VCaP (cell line): ENCODE data around the gene PCSK2.

Source experiments
- H3K27ac ChIP-seq: fragments of 450-650 bp; 2 replicates; pipeline ENCODE4 v1.5.1; 2017
- CTCF ChIP-seq: fragments of 450-650 bp; conservative IDR thresholded peaks from 2 replicates; pipeline ENCODE4 v1.5.1; 2017; ENCODE audit warnings: mild to moderate bottlenecking, moderate library complexity

The PCSK2 gene

DNA sequence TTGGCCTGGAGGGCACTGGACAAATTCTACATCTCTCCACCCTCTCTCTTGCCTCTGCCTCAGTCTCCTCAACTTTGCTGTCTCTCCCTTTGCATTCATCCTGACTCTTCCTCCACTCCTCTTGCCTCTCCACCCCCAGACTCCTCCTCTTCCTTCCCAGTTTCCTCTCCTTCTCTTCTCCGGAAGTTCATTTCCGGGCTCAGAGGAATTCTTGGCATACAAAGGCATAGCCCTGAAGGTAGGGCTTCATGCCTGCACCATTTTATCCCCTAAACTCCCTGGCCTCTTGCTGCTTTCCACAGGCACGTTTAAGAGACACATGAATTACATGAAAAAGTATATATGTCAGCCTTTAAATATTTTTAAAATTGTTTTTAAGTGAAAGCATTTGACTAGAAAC is 293.7 kb downstream of the PCSK2 start:
- no peak for TF ChIP-seq CTCF
- no peak overlapping the region; the same call in 1 of the 2 replicates for H3K27ac ChIP-seq

- no peak overlapping the region for H3K27ac ChIP-seq
- TF ChIP-seq CTCF, result no peak
Measured at GRCh38 chr20:17522528-17522927, 295.7 kb downstream of the PCSK2 start.

- H3K27ac ChIP-seq, result no peak overlapping the region
Measured at GRCh38 chr20:17523326-17523725, 296.5 kb downstream of the PCSK2 start.

GRCh38 chr20:17524560-17524959 is 297.7 kb downstream of the PCSK2 start:
- no peak for TF ChIP-seq CTCF
- H3K27ac ChIP-seq, result no peak overlapping the region

More at GRCh38 chr20:17523326-17523725, 296.5 kb downstream of the PCSK2 start:
- no peak for TF ChIP-seq CTCF

- no peak for TF ChIP-seq CTCF
- no peak overlapping the region for H3K27ac ChIP-seq
Measured at GRCh38 chr20:17525132-17525531, 298.3 kb downstream of the PCSK2 start.

- no peak overlapping the region for H3K27ac ChIP-seq
- TF ChIP-seq CTCF, result no peak
Measured at GRCh38 chr20:17525650-17526049, 298.8 kb downstream of the PCSK2 start.

- TF ChIP-seq CTCF, result no peak
- no peak overlapping the region for H3K27ac ChIP-seq
Measured at GRCh38 chr20:17529586-17529985, 302.7 kb downstream of the PCSK2 start.

DNA sequence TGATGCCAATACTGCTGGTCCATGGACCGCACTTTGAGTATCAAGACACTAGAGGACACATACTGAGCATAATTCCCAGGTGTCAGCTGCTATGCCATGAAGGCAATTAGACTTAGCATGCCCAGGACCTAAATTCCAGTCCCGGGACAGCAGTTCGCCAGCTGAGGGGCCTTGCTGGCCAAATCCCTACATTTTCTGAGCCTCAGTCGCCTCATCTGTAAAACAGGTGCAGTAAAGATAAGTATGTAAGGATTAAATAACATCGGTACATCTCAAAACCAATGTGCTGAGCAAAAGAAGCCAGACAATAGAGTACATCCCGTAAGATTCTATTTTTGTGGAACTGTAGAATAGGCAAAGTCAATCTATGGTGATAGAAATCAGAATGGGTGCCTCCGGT is 303.3 kb downstream of the PCSK2 start:
- TF ChIP-seq CTCF, result no peak
- H3K27ac ChIP-seq, result peak overlapping the region; percentile 88
